Putamen (tissue), 1 donor: Measurements from ENCODE around the gene ZNF24.

Experiments used
- DNase-seq: peaks from one replicate; pipeline ENCODE4 v3.0.0-alpha.2; 2016; ENCODE audit warnings: low spot score

The ZNF24 gene

GRCh38 chr18:35343936-35344735 is at the start of gene ZNF24:
Gene ZNF24, minus strand, starts transcription at chr18:35344420. Its CDS starts 3,770 bp downstream, at chr18:35340650.
- peak; percentile 97 for DNase-seq

- DNase-seq: no peak
Measured at GRCh38 chr18:35393716-35394115, 49.5 kb upstream of the ZNF24 start.

- no peak for DNase-seq
Measured at GRCh38 chr18:35392375-35392774, 48.2 kb upstream of the ZNF24 start.

GRCh38 chr18:35390951-35391700 is 46.9 kb upstream of the ZNF24 start:
- no peak for DNase-seq

- DNase-seq: peak; percentile 62
Measured at GRCh38 chr18:35389095-35389618, 44.9 kb upstream of the ZNF24 start.

- DNase-seq: no peak
Measured at GRCh38 chr18:35387152-35387571, 42.9 kb upstream of the ZNF24 start.

- peak; percentile 80 for DNase-seq
Measured at GRCh38 chr18:35386600-35387100, 42.4 kb upstream of the ZNF24 start.

GRCh38 chr18:35383136-35383535 is 38.9 kb upstream of the ZNF24 start:
- no peak for DNase-seq

- DNase-seq: no peak
Measured at GRCh38 chr18:35379421-35379820, 35.2 kb upstream of the ZNF24 start.

- DNase-seq: no peak
Measured at GRCh38 chr18:35378574-35378896, 34.3 kb upstream of the ZNF24 start.

GRCh38 chr18:35377875-35378573 is 33.8 kb upstream of the ZNF24 start:
- DNase-seq: no peak

GRCh38 chr18:35376742-35377695 is 32.8 kb upstream of the ZNF24 start, which contains the start of gene ZNF396:
Gene ZNF396, minus strand, starts transcription at chr18:35377337. Its CDS starts 3,045 bp downstream, at chr18:35374292.
- DNase-seq: peak; percentile 55

- DNase-seq: no peak
Measured at GRCh38 chr18:35376393-35376741, 32.1 kb upstream of the ZNF24 start.

GRCh38 chr18:35374708-35375107 is 30.5 kb upstream of the ZNF24 start:
- DNase-seq: no peak

- no peak for DNase-seq
Measured at GRCh38 chr18:35371412-35372195, 27.4 kb upstream of the ZNF24 start.

- no peak for DNase-seq
Measured at GRCh38 chr18:35369126-35369525, 24.9 kb upstream of the ZNF24 start.

- no peak for DNase-seq
Measured at GRCh38 chr18:35368595-35368994, 24.4 kb upstream of the ZNF24 start.

GRCh38 chr18:35362531-35362930 is 18.3 kb upstream of the ZNF24 start:
- no peak for DNase-seq

GRCh38 chr18:35361570-35362321 is 17.5 kb upstream of the ZNF24 start:
- no peak for DNase-seq
